Endothelial cell of umbilical vein (primary cell): ENCODE measurements around the gene PRICKLE3. TPM values are rescaled to one million over a fixed set of nuclear protein-coding genes. Genes with fewer than 3 reads are reported as not detected.

Source experiments
- BruUV-seq: library from RNA; stranded (reverse); fragments of 400-500 nt; replicated peaks from 2 replicates; lab custom pipeline; 2021; lab: Mats Ljungman, UMichigan
- CTCF ChIA-PET: fragments of 300-600, 350-600 bp; sonication (Branson Sonifier 250); formaldehyde crosslinking; loops from one replicate; lab custom pipeline; 2021; ENCODE audit warnings: antibody characterized with exemption, inconsistent platforms; lab: Charles Lee
- POLR2A ChIA-PET: fragments of 300-600, 350-600 bp; sonication (Branson Sonifier 250); formaldehyde crosslinking; loops from one replicate; lab custom pipeline; 2021; ENCODE audit warnings: antibody characterized with exemption, inconsistent platforms; lab: Charles Lee
- DNase-seq: peaks from one replicate; pipeline ENCODE4 v3.0.0-alpha.2; 2011; ENCODE audit warnings: low read depth, low spot score
- FAIRE-seq: peaks from 2 replicates; lab custom pipeline; 2011; peaks lifted over from hg19 to GRCh38; lab: Jason Lieb, UNC
- H2AFZ ChIP-seq: 2 replicates; pipeline ENCODE4 v1.6.0; 2012; ENCODE audit warnings: low read depth, low read length, control low read depth, inconsistent platforms
- H3K27ac ChIP-seq: 2 replicates; pipeline ENCODE4 v1.5.1; 2011; ENCODE audit warnings: low read depth, mild to moderate bottlenecking, control low read depth, low read length, moderate library complexity; ENCODE audit not compliant: insufficient read depth
- H3K27me3 ChIP-seq, 2 experiments: 2 replicates each; pipeline versions ENCODE4 v1.6.0 to v1.6.1; 2011; ENCODE audit warnings: low read length in 2 of 2, mixed read lengths in 1 of 2; ENCODE audit not compliant: control insufficient read depth in 2 of 2, insufficient read depth in 2 of 2
- H3K36me3 ChIP-seq, 2 experiments: 2 replicates in 1 of 2; 3 replicates in 1 of 2; pipeline ENCODE4 v1.5.1; 2011; ENCODE audit warnings: low read length in 2 of 2, mild to moderate bottlenecking in 1 of 2, moderate library complexity in 1 of 2; ENCODE audit not compliant: control insufficient read depth in 2 of 2, insufficient read depth in 2 of 2; ENCODE audit errors: extremely low read depth in 1 of 2
- H3K4me1 ChIP-seq: 3 replicates; pipeline ENCODE4 v1.5.1; 2011; ENCODE audit warnings: mild to moderate bottlenecking, low read length; ENCODE audit not compliant: control insufficient read depth, insufficient read depth; ENCODE audit errors: extremely low read depth
- H3K4me2 ChIP-seq: 2 replicates; pipeline ENCODE4 v1.6.1; 2011; ENCODE audit warnings: low read length, control low read depth, mixed read lengths; ENCODE audit not compliant: insufficient read depth
- H3K4me3 ChIP-seq, 3 experiments: fragments of 200-600 bp in 1 of 3; sonication (generic), shearing (Covaris generic) in 1 of 3; replicated peaks in 1 of 3; 2 replicates each; pipeline ENCODE4 v1.5.1; 2011 to 2016; ENCODE audit warnings: control low read depth in 3 of 3, low read length in 3 of 3, mild to moderate bottlenecking in 2 of 3, inconsistent platforms in 1 of 3, low read depth in 1 of 3, moderate library complexity in 1 of 3; ENCODE audit not compliant: insufficient read depth in 1 of 3
- H3K79me2 ChIP-seq: 2 replicates; pipeline ENCODE4 v1.6.0; 2012; ENCODE audit warnings: low read length, inconsistent platforms; ENCODE audit not compliant: control insufficient read depth, insufficient read depth
- H3K9ac ChIP-seq: replicated peaks from 2 replicates; pipeline ENCODE3; 2011; ENCODE audit warnings: low read length, control low read depth; ENCODE audit not compliant: insufficient read depth; ENCODE audit errors: extremely low read depth
- H3K9me1 ChIP-seq: replicated peaks from 3 replicates; pipeline ENCODE4 v1.6.0; 2011; ENCODE audit warnings: mild to moderate bottlenecking, low read length; ENCODE audit not compliant: control insufficient read depth, insufficient read depth; ENCODE audit errors: extremely low read depth
- H3K9me3 ChIP-seq: replicated peaks from 2 replicates; pipeline ENCODE4 v1.5.1; 2012; ENCODE audit warnings: low read length, inconsistent platforms; ENCODE audit not compliant: control insufficient read depth, insufficient read depth
- H4K20me1 ChIP-seq: replicated peaks from 2 replicates; pipeline ENCODE3; 2011; ENCODE audit warnings: mild to moderate bottlenecking, low read length; ENCODE audit not compliant: control insufficient read depth, insufficient read depth; ENCODE audit errors: extremely low read depth
- CTCF ChIP-seq, 2 donors: IDR thresholded peaks; 1 replicate in 1 of 2; 2 replicates in 1 of 2; pipeline ENCODE4 v1.5.1; 2011; ENCODE audit warnings: low read length in 2 of 2, mild to moderate bottlenecking in 2 of 2, moderate library complexity in 2 of 2, control low read depth in 1 of 2, inconsistent platforms in 1 of 2, low read depth in 1 of 2; ENCODE audit not compliant: insufficient read depth in 1 of 2; ENCODE audit errors: extremely low read depth in 1 of 2
- EZH2 ChIP-seq: IDR thresholded peaks from 2 replicates; pipeline ENCODE4 v1.6.1; 2012; ENCODE audit warnings: borderline replicate concordance, low read depth, mild to moderate bottlenecking, moderate library complexity, low read length, inconsistent platforms; ENCODE audit not compliant: severe bottlenecking
- FOS ChIP-seq: IDR thresholded peaks from 2 replicates; pipeline ENCODE4 v1.6.1; 2011; ENCODE audit warnings: mild to moderate bottlenecking, low read length, moderate library complexity, borderline replicate concordance; ENCODE audit not compliant: insufficient read depth
- GATA2 ChIP-seq: IDR thresholded peaks from 2 replicates; pipeline ENCODE4 v1.7.0; 2011; ENCODE audit warnings: low read depth, mild to moderate bottlenecking, moderate library complexity, mixed read lengths, low read length; ENCODE audit not compliant: insufficient read length, insufficient read depth
- JUN ChIP-seq: IDR thresholded peaks from 2 replicates; pipeline ENCODE4 v1.6.1; 2011; ENCODE audit warnings: borderline replicate concordance, low read depth; ENCODE audit not compliant: insufficient read length, insufficient read depth
- MAX ChIP-seq: IDR thresholded peaks from 2 replicates; pipeline ENCODE4 v1.6.1; 2011; ENCODE audit not compliant: insufficient read depth, insufficient read length
- MYC ChIP-seq: IDR thresholded peaks from one replicate; pipeline ENCODE4 v1.6.1; 2011; ENCODE audit warnings: mild to moderate bottlenecking, low read depth, low read length
- POLR2A ChIP-seq: IDR thresholded peaks from 2 replicates; pipeline ENCODE4 v1.6.1; 2012; ENCODE audit warnings: low read depth, mild to moderate bottlenecking, control low read depth, low read length
- POLR2AphosphoS5 ChIP-seq: IDR thresholded peaks from 2 replicates; pipeline ENCODE4 v1.6.1; 2012; ENCODE audit warnings: low read depth, mild to moderate bottlenecking, control low read depth, low read length, moderate library complexity; ENCODE audit not compliant: insufficient read depth
- dilution Hi-C: fragments of 300-500 bp; cut with MboI; formaldehyde crosslinking; loops from one replicate; pipeline ENCODE4 v1.15.0; 2019; ENCODE audit warnings: low sequenced_read_pairs; ENCODE audit not compliant: extremely low pct_ligation_motif_present
- intact Hi-C: fragments of 100-400 bp; cut with micrococcal nuclease; formaldehyde crosslinking; loops from one replicate; pipeline ENCODE4 v1.10.0; 2022
- polyA plus RNA-seq, 4 experiments: library from polyadenylated mRNA; depleted of rRNA in 3 of 4; stranded (reverse) in 3 of 4; unstranded in 1 of 4; fragments of >200 nt; gene quantifications; 2 replicates each; pipeline versions ENCODE4 v1.2.1 to v1.2.3, GENCODE V29; 2011 to 2012; ENCODE audit warnings: missing spikeins in 1 of 4
- total RNA-seq: library from RNA; stranded (reverse); gene quantifications from 2 replicates; pipeline ENCODE4 v1.2.3, GENCODE V29; 2021

The PRICKLE3 gene
- total and polyA plus RNA-seq, 2 donors (not counting 3 experiments of a cell fraction or from before 2014, with no cell fraction given), result 6.8 to 15.0 TPM

GRCh38 chrX:49172280-49172780 is 13.8 kb downstream of the PRICKLE3 start:
- ChIA-PET CTCF (interaction anchor here (0.5 to 1.3 kb wide), 3 partner anchors 12 to 543 kb away, joined by 4 read pairs; no protein-coding TSS in a partner anchor), POLR2A (interaction anchor here (1.7 kb wide), 1 partner anchor 12 kb away, joined by 5 read pairs; no protein-coding TSS in a partner anchor)
- Histone ChIP-seq H3K36me3 (no peaks in the 10 kb centered on the region), H3K27me3 (no peaks in the 10 kb centered on the region), H3K4me3 (peak overlapping the region; percentile 55 to 74 (median 68)), H3K4me1 (peaks cover 16% of the 10 kb centered on the region), H3K79me2 (peaks cover 25% of the 10 kb centered on the region), H2AFZ (peak overlapping the region; percentile 45), H3K27ac (peak overlapping the region; percentile 64), H3K9me1 (no peaks in the 10 kb centered on the region), H3K9ac (peak overlapping the region; percentile 64), H3K4me2 (peak overlapping the region; percentile 79), H3K9me3 (no peaks in the 10 kb centered on the region), H4K20me1 (no peaks in the 10 kb centered on the region)
- intact Hi-C loops, result no loop called here
- BruUV-seq, result no TSS peak
- FAIRE-seq (peak; percentile 87), DNase-seq (peak; percentile 21)
- no peak for TF ChIP-seq EZH2
- peak; percentile 8 for TF ChIP-seq POLR2A
- dilution Hi-C loops, result no loop called here

GRCh38 chrX:49171752-49172279 is 14.4 kb downstream of the PRICKLE3 start, which contains the start of gene PLP2:
Gene PLP2 (plus strand): TSS chrX:49171898. CDS start chrX:49172001, 103 bp downstream.
- BruUV-seq, result TSS peak; percentile 34
- peak; percentile 31 for DNase-seq

More at GRCh38 chrX:49171752-49172279, 14.4 kb downstream of the PRICKLE3 start, which contains the start of gene PLP2:
- TF ChIP-seq JUN, result no peak
- TF ChIP-seq POLR2AphosphoS5, result no peak
- no peak for TF ChIP-seq POLR2A
- no peak for TF ChIP-seq FOS
- TF ChIP-seq MAX, result no peak
- no peak for TF ChIP-seq MYC
- no peak for TF ChIP-seq CTCF (IDR thresholded peaks at IDR 0.05; ENCODE audit: extremely low read depth in 1 of 2, insufficient read depth in 1 of 2, low read depth in 1 of 2, low read length in 2 of 2)
- no peak for TF ChIP-seq EZH2
- TF ChIP-seq GATA2, result no peak
- Histone ChIP-seq H2AFZ (peak within 1 kb of the TSS; percentile 51), H3K9me1 (no peaks in the 10 kb centered on the region), H3K4me3 (peak within 1 kb of the TSS; percentile 55 to 74 (median 68)), H3K9ac (peak within 1 kb of the TSS; percentile 64), H4K20me1 (no peaks in the 10 kb centered on the region), H3K36me3 (no peaks in the 10 kb centered on the region), H3K4me2 (peak within 1 kb of the TSS; percentile 79), H3K4me1 (peaks cover 22% of the 10 kb centered on the region), H3K9me3 (no peaks in the 10 kb centered on the region), H3K79me2 (peaks cover 25% of the 10 kb centered on the region), H3K27me3 (no peaks in the 10 kb centered on the region), H3K27ac (peak within 1 kb of the TSS; percentile 64)
- intact Hi-C loops (no loop called here), dilution Hi-C loops (no loop called here)
- CTCF ChIA-PET, result interaction anchor here (1.0 to 1.5 kb wide), 4 partner anchors 12 to 30 kb away, joined by 4 read pairs; no protein-coding TSS in a partner anchor
- peak; percentile 75 for FAIRE-seq
- POLR2A ChIA-PET, result interaction anchor here (0.9 to 1.7 kb wide), 2 partner anchors 12 to 16 kb away, joined by 3 to 5 read pairs; no protein-coding TSS in a partner anchor
